Posterior cingulate gyrus (tissue), 11 donors: ENCODE results near the gene SSRP1.

Source experiments
- DNase-seq, 10 donors: peaks; one replicate each; pipeline versions ENCODE4 v3.0.0 to v3.0.0-alpha.2; 2020 to 2021; ENCODE audit warnings: mixed read lengths in 3 of 10
- intact Hi-C: fragments of 100-400 bp; cut with DNase I; formaldehyde crosslinking; loops from one replicate; pipeline ENCODE4 v1.15.1; 2023

The SSRP1 gene

DNA sequence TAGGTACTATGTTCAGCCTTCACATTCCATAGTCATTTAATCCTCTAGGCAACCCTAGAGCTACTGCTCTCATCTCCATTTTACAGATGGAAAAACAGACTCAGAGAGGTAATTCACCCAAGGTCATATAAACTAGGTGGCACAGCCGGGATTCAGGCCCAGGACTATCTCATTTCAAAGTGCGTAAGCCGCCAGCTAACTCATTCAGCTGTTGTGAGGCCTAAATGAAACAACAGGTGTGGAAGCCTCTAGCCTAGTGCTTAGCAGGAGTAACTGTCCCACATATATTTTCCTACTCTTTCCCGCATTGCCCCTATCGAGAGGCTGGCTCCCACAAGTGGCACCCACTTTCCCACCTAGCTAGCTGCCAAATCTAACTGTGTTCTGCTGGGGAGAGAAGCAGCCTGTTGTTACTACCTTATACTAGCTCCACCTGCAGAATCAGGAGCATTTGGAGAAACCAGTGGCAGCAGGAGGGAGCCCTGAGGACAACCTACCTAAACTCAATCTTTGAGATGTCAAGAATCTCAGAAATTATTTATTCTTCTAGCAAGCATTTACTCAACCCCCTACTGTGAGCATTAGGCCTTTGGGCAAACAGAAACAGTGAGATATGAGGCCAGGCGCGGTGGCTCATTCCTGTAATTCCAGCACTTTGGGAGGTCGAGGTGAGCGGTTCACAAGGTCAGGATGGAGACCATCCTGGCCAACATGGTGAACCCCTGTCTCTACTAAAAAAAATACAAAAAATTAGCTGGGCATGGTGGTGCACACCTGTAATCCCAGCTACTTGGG is 24.4 kb upstream of the SSRP1 start:
- peak in 1 of 10 donors; percentile 43 for DNase-seq
- intact Hi-C loops: loop anchor here (10.0 kb wide), 1 partner anchor 95 kb away; no protein-coding TSS in a partner anchor

GRCh38 chr11:57359396-57359795 is 23.7 kb upstream of the SSRP1 start:
- peak in 6 of 10 donors; percentile 27 to 90 (median 44) for DNase-seq
- intact Hi-C loops: loop anchor here (10.0 kb wide), 1 partner anchor 95 kb away; no protein-coding TSS in a partner anchor

GRCh38 chr11:57358991-57359390 is 23.3 kb upstream of the SSRP1 start:
- DNase-seq: peak in 1 of 10 donors; percentile 55
- intact Hi-C loops: loop anchor here (10.0 kb wide), 1 partner anchor 96 kb away; no protein-coding TSS in a partner anchor

DNA sequence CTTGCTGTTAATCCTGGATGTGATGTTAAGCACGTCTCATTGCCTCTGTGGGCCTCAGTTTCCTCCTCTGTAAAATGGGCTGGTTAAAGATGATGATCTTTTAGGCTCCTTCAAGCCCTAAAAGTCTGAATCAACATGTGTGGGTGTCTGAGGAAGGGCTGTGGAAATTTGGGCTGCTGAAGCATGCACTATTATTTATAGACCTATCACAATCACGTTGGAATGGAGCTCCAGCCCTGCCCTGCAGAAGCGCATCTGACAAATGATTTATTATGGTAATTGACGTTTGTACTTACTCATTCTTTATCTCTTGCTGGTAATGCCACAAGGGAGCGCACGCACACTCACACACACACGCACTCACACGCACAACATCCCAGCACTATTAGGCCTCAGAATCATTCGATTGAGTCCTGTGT is 22.9 kb upstream of the SSRP1 start:
- intact Hi-C loops: loop anchor here (10.0 kb wide), 1 partner anchor 96 kb away; no protein-coding TSS in a partner anchor
- peak in 1 of 10 donors; percentile 34 for DNase-seq

DNA sequence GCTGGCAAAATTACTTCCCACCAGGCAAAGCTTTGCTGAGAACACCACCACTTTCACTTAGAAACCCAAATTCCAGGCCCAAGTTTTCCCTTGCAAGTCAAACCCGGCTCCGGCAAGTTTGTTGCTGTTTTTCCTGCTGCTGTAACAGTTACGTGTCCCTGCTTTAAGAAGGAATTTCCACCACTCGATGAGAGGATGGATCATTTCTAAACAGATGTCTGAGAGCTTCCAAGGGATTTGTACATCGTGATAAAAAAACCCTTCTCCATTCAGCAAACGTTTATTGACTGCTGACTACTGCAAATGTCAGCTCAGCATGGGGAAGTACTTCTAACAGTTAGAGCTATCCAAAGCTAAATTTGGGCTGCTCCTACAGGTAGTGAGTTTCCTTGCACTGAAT is 22.2 kb upstream of the SSRP1 start:
- intact Hi-C loops: loop anchor here (10.0 kb wide), 1 partner anchor 97 kb away; no protein-coding TSS in a partner anchor
- DNase-seq: peak in 1 of 10 donors; percentile 78

GRCh38 chr11:57357310-57357709 is 21.6 kb upstream of the SSRP1 start:
- no peak for DNase-seq
- intact Hi-C loops: loop anchor here (10.0 kb wide), 1 partner anchor 97 kb away; no protein-coding TSS in a partner anchor

DNA sequence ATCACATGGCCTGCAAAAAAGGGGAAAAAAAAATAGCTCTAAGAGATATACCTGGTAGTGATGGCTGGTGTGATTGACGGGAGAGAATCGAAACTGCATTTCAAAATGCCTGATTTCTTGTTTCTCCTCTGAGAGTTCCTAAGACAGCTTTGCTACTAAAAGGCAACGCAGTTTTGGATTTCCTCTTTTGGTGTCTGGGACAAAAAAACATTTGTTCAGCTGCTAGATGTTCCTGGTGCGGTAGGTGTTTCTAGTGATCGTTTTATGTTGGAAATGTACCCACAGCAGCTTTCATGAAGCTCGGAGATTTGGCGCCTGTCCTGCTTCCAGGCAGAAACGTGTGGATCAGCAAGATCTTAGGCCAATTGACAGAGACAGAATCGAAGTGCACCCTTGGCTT is 20.6 kb upstream of the SSRP1 start:
- intact Hi-C loops: loop anchor here (10.0 kb wide), 1 partner anchor 99 kb away; no protein-coding TSS in a partner anchor
- peak in 3 of 10 donors; percentile 39 to 87 (median 49) for DNase-seq

GRCh38 chr11:57354699-57355098 is 19.0 kb upstream of the SSRP1 start:
- DNase-seq: peak in 1 of 10 donors; percentile 57
- intact Hi-C loops: loop anchor here (10.0 kb wide), 1 partner anchor 100 kb away; no protein-coding TSS in a partner anchor

DNA sequence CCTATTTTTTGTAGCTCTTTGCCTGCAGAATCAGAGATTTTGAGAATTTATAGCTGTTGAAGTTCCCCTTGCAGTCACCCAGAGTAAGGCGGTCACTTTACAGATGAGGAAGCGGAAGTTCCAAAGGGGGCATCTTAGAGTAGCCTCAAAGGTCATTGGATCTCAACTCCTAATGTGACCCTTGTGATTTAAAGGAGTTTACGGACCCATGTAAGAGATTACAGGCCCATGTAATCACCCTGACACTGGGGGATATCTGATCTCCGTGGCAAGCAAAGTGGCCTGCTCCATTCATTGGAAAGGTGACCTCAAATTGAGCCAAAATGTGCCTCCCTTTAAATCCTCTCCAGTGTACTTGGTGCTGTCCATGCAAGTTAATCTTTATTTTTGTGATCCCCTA is 18.2 kb upstream of the SSRP1 start:
- intact Hi-C loops: loop anchor here (10.0 kb wide), 1 partner anchor 101 kb away; no protein-coding TSS in a partner anchor

GRCh38 chr11:57353446-57353845 is 17.8 kb upstream of the SSRP1 start:
- intact Hi-C loops: loop anchor here (10.0 kb wide), 1 partner anchor 101 kb away; no protein-coding TSS in a partner anchor
- DNase-seq: no peak

More for the DNA sequence above, 18.2 kb upstream of the SSRP1 start:
- no peak for DNase-seq

DNA sequence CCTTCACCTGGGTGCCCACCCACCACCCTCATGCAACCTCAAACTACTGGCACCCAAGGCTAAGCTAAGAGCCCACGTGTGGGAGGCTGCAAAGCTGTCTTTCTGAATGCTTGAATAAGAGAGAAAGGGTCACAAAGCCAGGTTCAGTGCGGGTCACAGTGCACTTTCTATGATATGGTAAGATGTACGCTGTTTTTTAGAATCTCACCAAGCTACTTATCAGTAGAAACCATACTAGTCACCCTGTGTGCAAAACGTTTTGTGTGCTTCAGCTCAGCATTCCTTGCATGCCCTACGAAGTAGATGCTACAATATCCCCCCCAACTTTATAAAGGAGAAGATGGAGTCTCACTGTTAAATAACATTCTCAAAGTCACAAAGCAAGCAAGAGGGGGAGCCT is 17.3 kb upstream of the SSRP1 start:
- intact Hi-C loops: loop anchor here (10.0 kb wide), 1 partner anchor 102 kb away; no protein-coding TSS in a partner anchor
- peak in 1 of 10 donors; percentile 4 for DNase-seq

DNA sequence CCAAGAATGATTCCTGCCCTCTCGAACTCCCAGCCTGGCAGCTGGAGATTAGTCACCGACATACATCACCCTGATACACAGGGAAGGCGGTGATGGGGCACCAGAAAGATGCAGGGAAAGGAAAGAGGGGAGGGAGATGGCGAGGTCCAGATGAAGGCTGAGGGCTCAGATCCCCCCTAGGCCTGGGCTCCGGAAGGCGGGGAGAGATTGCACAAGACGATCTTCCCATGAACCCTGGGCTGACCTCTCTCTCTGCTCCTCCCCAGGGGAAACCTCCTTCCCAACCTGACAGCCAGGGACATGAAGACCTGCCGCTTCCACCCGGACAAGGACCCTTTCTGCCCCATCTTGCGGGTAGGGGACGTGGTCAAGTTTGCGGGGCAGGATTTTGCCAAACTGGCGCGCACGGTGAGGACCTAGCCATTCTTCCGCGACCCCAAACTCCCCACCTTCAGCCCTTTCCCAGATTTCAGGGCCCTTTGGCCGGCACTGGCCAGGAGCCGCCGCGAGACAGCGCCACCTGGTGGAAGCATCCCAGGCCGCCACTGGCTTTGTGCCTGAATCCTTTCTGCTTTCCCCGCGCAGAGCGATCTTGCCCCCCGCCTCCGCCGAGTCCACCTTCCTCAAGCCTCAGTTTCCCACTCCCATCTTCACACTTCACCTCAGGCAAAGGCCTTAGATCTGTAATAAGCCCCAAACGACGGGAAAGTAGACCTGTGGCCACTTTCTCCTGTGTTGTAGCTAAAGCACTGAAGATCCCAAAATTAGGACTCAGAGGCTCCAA is 14.0 kb upstream of the SSRP1 start:
- intact Hi-C loops: loop anchor here (5.0 to 10.0 kb wide), 3 partner anchors 105 to 1165 kb away; no protein-coding TSS in a partner anchor
- peak; percentile 28 to 94 (median 74) for DNase-seq

GRCh38 chr11:57348636-57349313 is 13.1 kb upstream of the SSRP1 start:
- DNase-seq: peak in 1 of 10 donors; percentile 68
- intact Hi-C loops: loop anchor here (5.0 to 10.0 kb wide), 2 partner anchors 179 to 1166 kb away; no protein-coding TSS in a partner anchor

DNA sequence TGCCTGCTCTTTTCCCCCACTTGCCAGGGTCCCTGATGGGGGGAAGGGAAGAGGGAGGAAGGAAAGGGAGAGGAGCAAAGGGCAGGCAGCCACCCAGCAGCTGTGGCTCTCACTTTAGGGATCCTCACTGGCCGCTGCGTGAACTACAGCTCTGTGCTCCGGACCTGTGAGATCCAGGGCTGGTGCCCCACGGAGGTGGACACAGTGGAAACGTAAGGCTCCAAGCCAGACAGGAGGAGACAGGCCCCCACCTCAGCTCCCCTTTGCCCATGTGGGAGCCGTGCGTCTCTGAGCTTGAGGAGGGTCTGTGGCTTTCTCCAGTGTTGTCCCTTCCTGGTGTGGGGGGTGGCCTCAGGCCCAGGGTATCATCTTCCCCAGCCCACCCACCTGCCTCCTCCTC is 12.4 kb upstream of the SSRP1 start:
- intact Hi-C loops: loop anchor here (5.0 to 10.0 kb wide), 2 partner anchors 179 to 1167 kb away; no protein-coding TSS in a partner anchor
- DNase-seq: peak in 2 of 10 donors; percentile 72 to 79

DNA sequence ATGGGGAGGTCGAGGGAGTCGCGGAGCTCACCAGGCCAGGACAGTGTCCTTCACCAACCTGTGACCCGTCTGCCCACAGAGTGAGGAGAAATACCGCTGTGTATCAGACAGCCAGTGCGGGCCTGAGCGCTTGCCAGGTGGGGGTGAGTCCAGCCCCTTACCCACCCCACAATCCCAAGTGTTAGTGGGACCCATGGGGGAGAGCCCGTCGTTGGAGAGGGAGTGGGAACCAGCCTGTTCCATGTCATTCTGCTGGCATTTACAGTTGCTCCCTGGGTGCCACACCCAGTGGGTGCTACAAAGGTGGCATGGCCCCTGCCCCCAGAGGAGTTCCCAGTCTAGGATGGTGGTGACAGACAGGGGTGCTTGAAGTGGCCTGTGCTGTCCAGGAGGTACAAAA is 11.6 kb upstream of the SSRP1 start:
- intact Hi-C loops: loop anchor here (2.0 to 10.0 kb wide), 3 partner anchors 180 to 1167 kb away; no protein-coding TSS in a partner anchor
- peak in 1 of 10 donors; percentile 48 for DNase-seq

GRCh38 chr11:57345555-57346211 is 10.0 kb upstream of the SSRP1 start:
- DNase-seq: peak; percentile 34 to 93 (median 72)
- intact Hi-C loops: loop anchor here (2.0 to 10.0 kb wide), 3 partner anchors 182 to 1169 kb away; no protein-coding TSS in a partner anchor

- DNase-seq: peak in 1 of 10 donors; percentile 36
- intact Hi-C loops: loop anchor here (5.0 to 10.0 kb wide), 2 partner anchors 182 to 1170 kb away; no protein-coding TSS in a partner anchor
These were observed 9.1 kb upstream of the SSRP1 start for GRCh38 chr11:57344826-57345225.

- intact Hi-C loops: loop anchor here (10.0 kb wide), 1 partner anchor 1171 kb away; no protein-coding TSS in a partner anchor
- peak in 1 of 10 donors; percentile 8 for DNase-seq
These were observed 8.1 kb upstream of the SSRP1 start for GRCh38 chr11:57343825-57344224.

DNA sequence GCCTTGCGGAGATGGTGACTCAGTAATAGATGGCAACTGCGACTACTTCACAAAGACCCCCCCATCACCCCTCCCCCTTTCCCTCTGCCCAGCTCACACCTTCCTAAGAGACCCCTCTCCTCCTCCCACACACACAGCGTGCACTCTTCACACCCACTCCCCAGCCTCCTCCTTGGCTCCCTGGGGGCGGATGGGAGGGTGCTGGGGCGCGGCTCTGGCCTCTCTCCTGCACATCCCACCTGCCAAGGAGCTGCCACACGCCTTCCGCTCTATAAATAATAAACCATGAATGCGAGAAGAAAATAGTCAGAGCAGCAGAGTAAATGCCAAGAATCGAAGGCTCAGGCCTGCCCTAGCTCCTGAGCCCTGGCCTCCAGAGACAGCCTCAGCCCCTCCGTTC is 7.0 kb upstream of the SSRP1 start:
- intact Hi-C loops: loop anchor here (10.0 kb wide), 1 partner anchor 1172 kb away; no protein-coding TSS in a partner anchor

More for the DNA sequence above, 7.0 kb upstream of the SSRP1 start:
- no peak for DNase-seq
